Fibroblast of lung (primary cell): ENCODE results near the gene P2RX6.

Experiments
- EZH2 ChIP-seq: IDR thresholded peaks from 2 replicates; pipeline ENCODE4 v1.5.1; 2012; ENCODE audit warnings: low read length, control low read depth, mild to moderate bottlenecking; ENCODE audit errors: missing control alignments
- TF ChIP-seq, protein P1 (sequence below), 2 donors: IDR thresholded peaks in 1 of 2; conservative IDR thresholded peaks in 1 of 2; 1 replicate in 1 of 2; 2 replicates in 1 of 2; pipeline ENCODE4 v1.5.1; 2011 to 2012; ENCODE audit warnings: low read length in 2 of 2, control low read depth in 1 of 2, inconsistent platforms in 1 of 2, low read depth in 1 of 2, mild to moderate bottlenecking in 1 of 2

- TF ChIP-seq, protein P1, sequence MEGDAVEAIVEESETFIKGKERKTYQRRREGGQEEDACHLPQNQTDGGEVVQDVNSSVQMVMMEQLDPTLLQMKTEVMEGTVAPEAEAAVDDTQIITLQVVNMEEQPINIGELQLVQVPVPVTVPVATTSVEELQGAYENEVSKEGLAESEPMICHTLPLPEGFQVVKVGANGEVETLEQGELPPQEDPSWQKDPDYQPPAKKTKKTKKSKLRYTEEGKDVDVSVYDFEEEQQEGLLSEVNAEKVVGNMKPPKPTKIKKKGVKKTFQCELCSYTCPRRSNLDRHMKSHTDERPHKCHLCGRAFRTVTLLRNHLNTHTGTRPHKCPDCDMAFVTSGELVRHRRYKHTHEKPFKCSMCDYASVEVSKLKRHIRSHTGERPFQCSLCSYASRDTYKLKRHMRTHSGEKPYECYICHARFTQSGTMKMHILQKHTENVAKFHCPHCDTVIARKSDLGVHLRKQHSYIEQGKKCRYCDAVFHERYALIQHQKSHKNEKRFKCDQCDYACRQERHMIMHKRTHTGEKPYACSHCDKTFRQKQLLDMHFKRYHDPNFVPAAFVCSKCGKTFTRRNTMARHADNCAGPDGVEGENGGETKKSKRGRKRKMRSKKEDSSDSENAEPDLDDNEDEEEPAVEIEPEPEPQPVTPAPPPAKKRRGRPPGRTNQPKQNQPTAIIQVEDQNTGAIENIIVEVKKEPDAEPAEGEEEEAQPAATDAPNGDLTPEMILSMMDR (conservative IDR thresholded peaks at IDR 0.05 in 1 of 2, IDR thresholded peaks at IDR 0.05 in 1 of 2; ENCODE audit: low read depth in 1 of 2, low read length in 2 of 2), result no peak
- TF ChIP-seq EZH2, result no peak
Observed at GRCh38 chr22:20996598-20997535, 18.1 kb upstream of the P2RX6 start.
